ENCODE data around the gene LSM14B. TPM values are rescaled to one million over a fixed set of nuclear protein-coding genes. Genes with fewer than 3 reads are reported as not detected.

Gene LSM14B
- total RNA-seq, 2 experiments from 2014 or later: 42.4 to 42.8 TPM

DNA sequence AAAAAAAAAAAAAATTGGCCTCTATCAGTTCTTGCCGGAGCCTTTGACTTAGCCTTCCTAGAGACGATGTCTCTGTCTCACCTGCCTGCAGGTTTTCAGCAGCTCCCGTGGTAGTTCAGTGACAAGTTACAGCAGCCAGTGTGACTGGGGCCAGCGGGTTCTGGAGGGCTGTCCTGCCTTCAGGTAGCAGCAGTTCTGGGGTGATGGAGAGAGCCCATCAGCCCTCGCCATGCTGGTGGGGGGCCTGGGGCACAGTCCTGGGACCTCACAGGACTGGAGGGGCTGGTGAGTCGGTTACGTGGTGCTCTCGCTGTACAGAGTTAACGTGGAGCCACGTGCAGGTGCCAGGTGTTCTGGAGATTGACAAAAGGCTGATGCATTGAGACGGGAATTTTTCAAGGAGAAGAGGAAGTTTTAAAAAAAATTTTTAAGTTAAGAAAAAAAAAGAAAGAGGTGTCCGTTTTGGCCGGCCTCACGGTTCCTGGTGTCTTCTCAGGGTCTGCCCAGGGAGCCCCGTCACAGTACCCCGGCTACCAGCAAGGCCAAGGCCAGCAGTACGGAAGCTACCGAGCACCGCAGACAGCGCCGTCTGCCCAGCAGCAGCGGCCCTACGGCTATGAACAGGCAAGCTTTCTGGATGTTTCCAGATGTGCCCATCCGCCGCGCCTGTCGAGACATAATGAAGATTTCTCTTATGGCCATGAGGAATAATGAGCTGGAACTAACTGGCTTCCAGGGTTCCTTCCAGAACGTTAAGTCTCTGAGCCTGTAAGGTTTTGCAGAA is 51.9 kb downstream of the LSM14B start:
- ATAC-seq (no peak), DNase-seq (no peak)
- no peaks in the 10 kb centered on the region for H3K9me3 Mint-ChIP-seq (ENCODE audit: insufficient read depth)
- POLR2A ChIA-PET: no interaction called here
- no peak overlapping the region for H3K27ac Mint-ChIP-seq
- H3K36me3 Mint-ChIP-seq (ENCODE audit: low read depth): peaks cover 16% of the 10 kb centered on the region
- H3K4me1 Mint-ChIP-seq (ENCODE audit: low read depth): no peaks in the 10 kb centered on the region
- H3K27me3 Mint-ChIP-seq (ENCODE audit: low read depth): no peaks in the 10 kb centered on the region
- CTCF ChIA-PET: no interaction called here
- H3K4me3 Mint-ChIP-seq: no peak overlapping the region

DNA sequence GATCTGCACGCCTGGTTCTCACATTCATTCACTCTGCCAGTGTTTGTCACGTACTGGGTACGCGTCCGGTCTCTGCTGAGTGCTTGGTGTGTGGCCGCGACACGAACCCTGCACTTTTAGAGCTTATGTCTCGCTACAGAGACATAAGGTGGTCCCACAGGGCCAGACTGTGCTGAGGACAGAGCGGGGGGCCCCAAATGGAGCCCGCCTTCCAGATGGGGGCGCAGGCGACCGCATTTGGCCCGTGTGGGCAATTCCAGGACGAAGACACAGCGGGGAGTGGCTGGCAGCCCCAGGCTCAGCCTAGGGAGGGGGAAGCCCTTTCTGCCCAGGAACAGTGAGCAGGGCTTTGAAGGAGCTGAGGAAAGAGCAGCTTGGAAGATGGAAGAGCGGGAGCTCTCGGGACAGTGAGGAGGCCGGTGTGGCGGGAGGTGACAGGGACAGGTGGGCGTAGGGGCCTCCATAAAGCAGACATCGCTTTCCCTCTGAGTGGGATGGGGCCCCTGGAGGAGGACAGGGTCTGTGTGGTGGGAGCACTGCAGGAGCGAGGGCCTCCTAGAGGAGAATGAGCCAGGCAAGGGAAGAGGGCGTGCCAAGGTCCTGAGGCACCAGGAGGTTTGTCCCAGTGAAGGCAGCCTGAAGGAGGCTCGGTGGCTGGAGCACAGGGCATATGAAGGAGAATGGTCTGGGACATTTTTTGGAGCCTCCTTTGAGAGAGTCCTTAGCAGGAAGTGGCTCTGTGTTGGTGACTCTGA is 52.8 kb downstream of the LSM14B start:
- no peaks in the 10 kb centered on the region for H3K27me3 Mint-ChIP-seq (ENCODE audit: low read depth)
- peak overlapping the region; percentile 52 for H3K27ac Mint-ChIP-seq
- no peaks in the 10 kb centered on the region for H3K4me1 Mint-ChIP-seq (ENCODE audit: low read depth)
- ChIA-PET POLR2A (interaction anchor here (0.6 kb wide), 1 partner anchor 1730 kb away, joined by 3 read pairs; no protein-coding TSS in a partner anchor), CTCF (no interaction called here)
- H3K9me3 Mint-ChIP-seq (ENCODE audit: insufficient read depth): no peaks in the 10 kb centered on the region
- H3K4me3 Mint-ChIP-seq: no peak overlapping the region
- no peak for ATAC-seq
- no peak for DNase-seq
- peaks cover 18% of the 10 kb centered on the region for H3K36me3 Mint-ChIP-seq (ENCODE audit: low read depth)

- Mint-ChIP-seq H3K27ac (peak overlapping the region; percentile 34), H3K27me3 (ENCODE audit: low read depth) (no peaks in the 10 kb centered on the region), H3K4me1 (ENCODE audit: low read depth) (no peaks in the 10 kb centered on the region), H3K4me3 (no peak overlapping the region), H3K36me3 (ENCODE audit: low read depth) (peaks cover 19% of the 10 kb centered on the region), H3K9me3 (ENCODE audit: insufficient read depth) (no peaks in the 10 kb centered on the region)
- ChIA-PET POLR2A (interaction anchor here (0.6 kb wide), 1 partner anchor 1730 kb away, joined by 3 read pairs; no protein-coding TSS in a partner anchor), CTCF (no interaction called here)
- DNase-seq (no peak), ATAC-seq (no peak)
Observed at GRCh38 chr20:62175711-62176110, 53.4 kb downstream of the LSM14B start.

DNA sequence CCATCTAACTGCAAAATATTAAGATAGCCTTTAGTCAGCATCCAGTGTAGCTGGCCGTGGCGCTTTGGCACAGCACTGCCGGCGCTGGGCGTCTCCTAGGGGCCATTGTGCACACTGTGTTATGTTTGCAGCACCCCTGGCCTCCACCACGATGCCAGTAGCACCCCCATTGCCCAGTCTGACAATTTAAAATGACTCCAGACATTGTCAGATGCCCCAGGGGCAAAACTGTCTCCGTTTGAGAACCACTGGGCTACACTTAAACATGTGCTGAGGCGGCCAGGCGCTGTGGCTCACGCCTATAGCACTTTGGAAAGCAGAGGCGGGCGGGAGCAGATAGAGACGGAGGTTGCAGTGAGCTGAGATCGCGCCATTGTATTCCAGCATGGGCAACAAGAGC is 54.6 kb downstream of the LSM14B start:
- DNase-seq: no peak
- Mint-ChIP-seq H3K4me1 (ENCODE audit: low read depth) (peaks cover 5% of the 10 kb centered on the region), H3K4me3 (no peak overlapping the region), H3K27ac (no peak overlapping the region), H3K36me3 (ENCODE audit: low read depth) (peaks cover 22% of the 10 kb centered on the region), H3K9me3 (ENCODE audit: insufficient read depth) (no peaks in the 10 kb centered on the region), H3K27me3 (ENCODE audit: low read depth) (no peaks in the 10 kb centered on the region)
- POLR2A ChIA-PET: no interaction called here
- no peak for ATAC-seq
- CTCF ChIA-PET: no interaction called here

DNA sequence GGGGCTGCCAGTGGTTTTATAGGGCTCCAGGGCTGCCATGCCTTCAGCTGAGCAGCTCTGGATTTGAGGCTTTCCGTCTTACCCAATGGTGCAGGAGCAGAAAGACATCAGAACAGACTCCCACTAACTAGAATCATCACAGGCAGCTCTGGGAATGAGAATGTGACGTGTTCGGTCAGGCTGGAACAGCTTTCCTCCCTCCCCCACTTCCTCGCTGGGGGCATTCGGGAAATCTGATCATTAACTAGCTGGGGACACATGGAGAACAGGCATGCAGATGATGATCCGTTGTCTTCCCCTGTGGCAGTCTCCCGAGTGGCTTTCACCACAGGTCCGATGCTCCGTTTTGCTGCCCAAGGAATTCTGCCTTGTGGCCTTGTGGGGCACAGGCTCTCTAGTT is 55.0 kb downstream of the LSM14B start:
- no peak for ATAC-seq

DNA sequence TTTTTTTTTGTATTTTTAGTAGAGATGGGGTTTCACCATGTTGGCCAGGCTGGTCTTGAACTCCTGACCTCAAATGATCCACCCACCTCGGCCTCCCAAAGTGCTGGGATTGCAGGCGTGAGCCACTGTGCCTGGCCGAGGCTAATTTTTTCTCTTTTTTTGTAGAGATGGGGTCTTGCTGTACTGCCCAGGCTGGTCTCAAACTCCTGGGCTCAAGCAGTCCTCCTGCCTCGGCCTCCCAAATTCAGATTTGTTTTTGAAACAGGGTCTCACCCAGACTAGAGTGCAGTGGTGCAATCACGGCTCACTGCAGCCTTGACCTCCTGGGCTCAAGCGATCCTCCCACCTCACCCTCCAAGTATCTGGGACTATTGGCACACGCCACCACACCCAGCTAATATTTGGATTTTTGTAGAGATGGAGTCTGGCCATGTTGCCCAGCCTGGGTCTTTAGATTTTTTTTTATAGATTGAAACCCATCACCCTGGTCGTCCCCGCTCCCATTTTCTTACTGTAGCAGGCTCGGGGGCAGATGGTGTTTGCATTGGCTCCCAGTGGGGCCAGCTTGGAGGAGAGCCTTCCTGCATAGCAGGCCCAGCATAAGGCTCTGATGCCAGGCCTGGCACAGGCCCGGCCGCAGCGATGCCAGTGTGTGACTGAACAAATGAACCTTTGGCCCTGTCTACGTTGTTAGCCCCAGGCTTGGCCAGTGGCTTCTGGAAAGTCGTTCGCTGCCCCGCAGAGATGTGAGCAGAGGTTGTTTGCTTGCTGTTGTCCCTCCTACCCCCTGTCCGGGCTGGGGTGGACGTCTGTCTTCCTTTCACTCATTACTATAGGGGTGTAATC is 56.3 kb downstream of the LSM14B start:
- Mint-ChIP-seq H3K9me3 (ENCODE audit: insufficient read depth) (no peaks in the 10 kb centered on the region), H3K36me3 (ENCODE audit: low read depth) (peaks cover 26% of the 10 kb centered on the region), H3K27ac (no peak overlapping the region), H3K4me3 (no peak overlapping the region), H3K4me1 (ENCODE audit: low read depth) (peaks cover 11% of the 10 kb centered on the region), H3K27me3 (ENCODE audit: low read depth) (no peaks in the 10 kb centered on the region)
- DNase-seq (no peak), ATAC-seq (no peak)
- ChIA-PET CTCF (no interaction called here), POLR2A (interaction anchor here (0.6 kb wide), 1 partner anchor 50 kb away, joined by 4 read pairs; no protein-coding TSS in a partner anchor)

More for the DNA sequence above, 55.0 kb downstream of the LSM14B start:
- Mint-ChIP-seq H3K4me1 (ENCODE audit: low read depth) (peaks cover 10% of the 10 kb centered on the region), H3K36me3 (ENCODE audit: low read depth) (peaks cover 24% of the 10 kb centered on the region), H3K27ac (no peak overlapping the region), H3K27me3 (ENCODE audit: low read depth) (no peaks in the 10 kb centered on the region), H3K9me3 (ENCODE audit: insufficient read depth) (no peaks in the 10 kb centered on the region), H3K4me3 (no peak overlapping the region)
- ChIA-PET CTCF (no interaction called here), POLR2A (no interaction called here)
- DNase-seq: no peak

DNA sequence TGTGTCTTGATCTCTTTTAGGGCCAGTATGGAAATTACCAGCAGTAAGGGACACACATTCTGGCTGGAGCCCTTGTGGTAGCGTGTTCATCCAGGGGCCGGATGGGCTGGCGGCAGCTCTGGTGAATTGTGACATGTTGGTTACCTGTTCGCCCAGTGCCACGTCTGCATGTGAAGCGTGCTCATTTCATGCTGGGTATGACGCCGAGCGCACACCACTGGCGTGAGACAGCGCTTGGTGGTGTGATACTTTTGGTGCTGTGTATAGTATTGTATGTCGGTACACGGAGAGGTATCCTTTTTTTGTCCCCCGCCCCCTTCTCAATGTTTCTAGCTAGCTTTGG is 56.9 kb downstream of the LSM14B start:
- CTCF ChIA-PET: no interaction called here
- ATAC-seq: no peak
- POLR2A ChIA-PET: no interaction called here

DNA sequence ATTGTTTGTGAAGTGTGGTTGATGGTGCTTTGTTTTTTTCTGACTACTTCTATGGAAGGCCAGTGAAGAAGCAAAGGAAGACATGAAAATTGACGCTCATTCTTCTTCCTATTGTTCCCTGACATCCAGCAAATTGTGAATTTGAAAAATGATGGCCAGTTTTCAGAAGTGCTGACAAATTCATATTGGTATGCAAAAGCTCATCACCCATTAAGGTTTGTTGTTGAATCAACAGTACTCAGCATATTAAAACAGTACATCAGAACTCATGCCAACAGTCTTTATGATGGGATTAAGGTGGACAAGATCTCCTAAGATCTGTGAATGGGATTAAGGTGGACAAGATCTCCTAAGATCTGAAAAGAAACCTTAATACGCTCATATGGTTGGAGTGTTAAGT is 59.5 kb downstream of the LSM14B start:
- ChIA-PET POLR2A (interaction anchor here (2.2 kb wide), 1 partner anchor 39 kb away, joined by 7 read pairs; the partner anchor contains the start of genes PSMA7 and SS18L1), CTCF (no interaction called here)
- no peaks in the 10 kb centered on the region for H3K9me3 Mint-ChIP-seq (ENCODE audit: insufficient read depth)
- peak overlapping the region; percentile 97 for H3K27ac Mint-ChIP-seq
- H3K4me1 Mint-ChIP-seq (ENCODE audit: low read depth): peaks cover 26% of the 10 kb centered on the region
- H3K36me3 Mint-ChIP-seq (ENCODE audit: low read depth): peaks cover 20% of the 10 kb centered on the region
- H3K27me3 Mint-ChIP-seq (ENCODE audit: low read depth): no peaks in the 10 kb centered on the region
- peak overlapping the region; percentile 90 for H3K4me3 Mint-ChIP-seq
- no peak for DNase-seq
- ATAC-seq: no peak

More for the DNA sequence above, 56.9 kb downstream of the LSM14B start:
- H3K27ac Mint-ChIP-seq: no peak overlapping the region
- H3K36me3 Mint-ChIP-seq (ENCODE audit: low read depth): peaks cover 23% of the 10 kb centered on the region
- no peak for DNase-seq
- H3K4me3 Mint-ChIP-seq: no peak overlapping the region
- H3K27me3 Mint-ChIP-seq (ENCODE audit: low read depth): no peaks in the 10 kb centered on the region
- H3K9me3 Mint-ChIP-seq (ENCODE audit: insufficient read depth): no peaks in the 10 kb centered on the region
- peaks cover 16% of the 10 kb centered on the region for H3K4me1 Mint-ChIP-seq (ENCODE audit: low read depth)

- DNase-seq (peak; percentile 96), ATAC-seq (peak; percentile 98)
- Mint-ChIP-seq H3K27me3 (ENCODE audit: low read depth) (no peaks in the 10 kb centered on the region), H3K27ac (peak within 1 kb of the TSS; percentile 97), H3K9me3 (ENCODE audit: insufficient read depth) (no peaks in the 10 kb centered on the region), H3K4me1 (ENCODE audit: low read depth) (peaks cover 30% of the 10 kb centered on the region), H3K4me3 (peak within 1 kb of the TSS; percentile 90), H3K36me3 (ENCODE audit: low read depth) (peaks cover 20% of the 10 kb centered on the region)
- CTCF ChIA-PET: no interaction called here
- POLR2A ChIA-PET: interaction anchor here (0.6 to 2.2 kb wide), 3 partner anchors 16 to 142 kb away, joined by 3 to 7 read pairs (median 3); partner anchors contain the start of genes PSMA7 and SS18L1
Observed at GRCh38 chr20:62182469-62183425, 60.5 kb downstream of the LSM14B start, which contains the start of gene MTG2. Gene MTG2 (plus strand): TSS chr20:62183028. CDS start chr20:62193421, 10,393 bp downstream.

DNA sequence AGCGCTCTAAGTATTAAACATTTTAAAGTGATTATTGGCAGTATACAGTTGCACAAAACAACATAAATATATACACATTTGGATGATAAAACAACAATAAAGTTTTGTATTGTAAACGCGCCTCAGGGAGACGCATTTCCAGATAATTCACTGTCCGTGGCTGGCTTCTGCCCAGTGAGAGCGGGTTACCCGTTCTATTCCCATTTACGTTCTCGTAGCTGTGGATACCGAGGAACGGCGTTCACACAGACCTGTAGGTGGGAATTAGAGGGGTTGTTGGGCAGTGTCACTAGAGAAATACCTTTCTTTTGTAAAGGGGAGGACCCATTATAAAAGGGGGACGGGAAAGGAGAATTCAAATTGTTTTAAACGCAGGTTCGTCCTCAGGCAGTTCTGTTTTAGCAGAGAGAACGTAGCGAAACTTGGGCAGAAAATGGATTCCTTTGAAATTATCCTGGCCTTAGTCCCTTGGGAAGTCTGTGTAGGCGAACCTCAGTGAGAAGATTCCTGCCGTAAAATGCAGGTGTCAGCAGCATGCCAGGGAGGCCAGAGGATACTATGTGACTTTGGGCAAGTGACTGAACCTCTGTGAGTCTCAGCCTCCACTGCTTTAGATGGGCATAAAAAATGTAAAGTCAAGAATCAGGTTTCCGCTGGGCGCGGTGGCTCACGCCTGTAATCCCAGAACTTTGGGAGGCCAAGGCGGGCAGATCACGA is 61.3 kb downstream of the LSM14B start:
- H3K4me1 Mint-ChIP-seq (ENCODE audit: low read depth): peaks cover 30% of the 10 kb centered on the region
- ATAC-seq: no peak
- ChIA-PET CTCF (no interaction called here), POLR2A (interaction anchor here (0.6 to 2.2 kb wide), 3 partner anchors 15 to 141 kb away, joined by 3 to 7 read pairs (median 3); partner anchors contain the start of genes PSMA7 and SS18L1)
- no peaks in the 10 kb centered on the region for H3K9me3 Mint-ChIP-seq (ENCODE audit: insufficient read depth)
- H3K27me3 Mint-ChIP-seq (ENCODE audit: low read depth): no peaks in the 10 kb centered on the region
- H3K4me3 Mint-ChIP-seq: peak overlapping the region; percentile 90
- peak overlapping the region; percentile 91 for H3K27ac Mint-ChIP-seq
- no peak for DNase-seq
- peaks cover 20% of the 10 kb centered on the region for H3K36me3 Mint-ChIP-seq (ENCODE audit: low read depth)

Measured in activated CD8-positive, alpha-beta T cell treated with anti-CD3 and anti-CD28 coated beads, Interleukin-2, amount 10 ng/mL, durations not matched to agents 7 days and 5 days (primary cell).